Measurements from ENCODE around the gene CNTLN.

CNTLN gene

GRCh38 chr9:17185481-17186029, 50.7 kb downstream of the CNTLN start:
- Histone ChIP-seq H3K9ac (ENCODE audit: low read length) (no peak overlapping the region), H3K4me3 (ENCODE audit: low read length) (no peak overlapping the region), H3K36me3 (ENCODE audit: control insufficient read depth, low read depth, low read length) (no peaks in the 10 kb centered on the region), H3K27me3 (ENCODE audit: control insufficient read depth, insufficient read depth, low read length) (no peaks in the 10 kb centered on the region), H3K27ac (ENCODE audit: low read length) (no peak overlapping the region), H3K9me3 (ENCODE audit: control insufficient read depth, low read depth, low read length) (no peaks in the 10 kb centered on the region), H3K4me1 (ENCODE audit: control insufficient read depth, low read depth, low read length) (peaks cover 3% of the 10 kb centered on the region)

GRCh38 chr9:17191082-17191481, 56.2 kb downstream of the CNTLN start:
- Histone ChIP-seq H3K4me3 (ENCODE audit: low read length) (no peak overlapping the region), H3K4me1 (ENCODE audit: control insufficient read depth, low read depth, low read length) (peaks cover 3% of the 10 kb centered on the region), H3K27ac (ENCODE audit: low read length) (no peak overlapping the region), H3K9me3 (ENCODE audit: control insufficient read depth, low read depth, low read length) (no peaks in the 10 kb centered on the region), H3K36me3 (ENCODE audit: control insufficient read depth, low read depth, low read length) (no peaks in the 10 kb centered on the region), H3K27me3 (ENCODE audit: control insufficient read depth, insufficient read depth, low read length) (no peaks in the 10 kb centered on the region), H3K9ac (ENCODE audit: low read length) (no peak overlapping the region)

GRCh38 chr9:17204611-17205152, 69.8 kb downstream of the CNTLN start:
- H3K9me3 ChIP-seq (ENCODE audit: control insufficient read depth, low read depth, low read length) = peaks cover 3% of the 10 kb centered on the region
- H3K4me3 ChIP-seq (ENCODE audit: low read length) = no peak overlapping the region
- H3K9ac ChIP-seq (ENCODE audit: low read length) = no peak overlapping the region
- H3K4me1 ChIP-seq (ENCODE audit: control insufficient read depth, low read depth, low read length) = peaks cover 9% of the 10 kb centered on the region
- no peaks in the 10 kb centered on the region for H3K36me3 ChIP-seq (ENCODE audit: control insufficient read depth, low read depth, low read length)
- H3K27me3 ChIP-seq (ENCODE audit: control insufficient read depth, insufficient read depth, low read length) = no peaks in the 10 kb centered on the region
- H3K27ac ChIP-seq (ENCODE audit: low read length) = no peak overlapping the region

GRCh38 chr9:17216011-17216410, 81.2 kb downstream of the CNTLN start:
- Histone ChIP-seq H3K4me1 (ENCODE audit: control insufficient read depth, low read depth, low read length) (peaks cover 4% of the 10 kb centered on the region), H3K27ac (ENCODE audit: low read length) (no peak overlapping the region), H3K9ac (ENCODE audit: low read length) (no peak overlapping the region), H3K4me3 (ENCODE audit: low read length) (no peak overlapping the region), H3K36me3 (ENCODE audit: control insufficient read depth, low read depth, low read length) (no peaks in the 10 kb centered on the region), H3K27me3 (ENCODE audit: control insufficient read depth, insufficient read depth, low read length) (no peaks in the 10 kb centered on the region), H3K9me3 (ENCODE audit: control insufficient read depth, low read depth, low read length) (no peaks in the 10 kb centered on the region)

GRCh38 chr9:17216646-17217045, 81.8 kb downstream of the CNTLN start:
- H3K4me3 ChIP-seq (ENCODE audit: low read length) = no peak overlapping the region
- no peak overlapping the region for H3K9ac ChIP-seq (ENCODE audit: low read length)
- H3K27ac ChIP-seq (ENCODE audit: low read length) = no peak overlapping the region
- H3K9me3 ChIP-seq (ENCODE audit: control insufficient read depth, low read depth, low read length) = no peaks in the 10 kb centered on the region
- H3K27me3 ChIP-seq (ENCODE audit: control insufficient read depth, insufficient read depth, low read length) = no peaks in the 10 kb centered on the region
- no peaks in the 10 kb centered on the region for H3K36me3 ChIP-seq (ENCODE audit: control insufficient read depth, low read depth, low read length)
- H3K4me1 ChIP-seq (ENCODE audit: control insufficient read depth, low read depth, low read length) = peaks cover 4% of the 10 kb centered on the region

- Histone ChIP-seq H3K36me3 (ENCODE audit: control insufficient read depth, low read depth, low read length) (no peaks in the 10 kb centered on the region), H3K4me3 (ENCODE audit: low read length) (no peak overlapping the region), H3K4me1 (ENCODE audit: control insufficient read depth, low read depth, low read length) (peaks cover 4% of the 10 kb centered on the region), H3K9ac (ENCODE audit: low read length) (no peak overlapping the region), H3K27ac (ENCODE audit: low read length) (no peak overlapping the region), H3K9me3 (ENCODE audit: control insufficient read depth, low read depth, low read length) (no peaks in the 10 kb centered on the region), H3K27me3 (ENCODE audit: control insufficient read depth, insufficient read depth, low read length) (no peaks in the 10 kb centered on the region)
These were observed 82.4 kb downstream of the CNTLN start for GRCh38 chr9:17217272-17217671.

GRCh38 chr9:17219261-17219660, 84.4 kb downstream of the CNTLN start:
- H3K27me3 ChIP-seq (ENCODE audit: control insufficient read depth, insufficient read depth, low read length) = no peaks in the 10 kb centered on the region
- H3K9me3 ChIP-seq (ENCODE audit: control insufficient read depth, low read depth, low read length) = no peaks in the 10 kb centered on the region
- H3K4me3 ChIP-seq (ENCODE audit: low read length) = no peak overlapping the region
- no peaks in the 10 kb centered on the region for H3K36me3 ChIP-seq (ENCODE audit: control insufficient read depth, low read depth, low read length)
- peaks cover 4% of the 10 kb centered on the region for H3K4me1 ChIP-seq (ENCODE audit: control insufficient read depth, low read depth, low read length)
- no peak overlapping the region for H3K27ac ChIP-seq (ENCODE audit: low read length)
- H3K9ac ChIP-seq (ENCODE audit: low read length) = no peak overlapping the region

GRCh38 chr9:17222932-17223331, 88.1 kb downstream of the CNTLN start:
- no peak overlapping the region for H3K27ac ChIP-seq (ENCODE audit: low read length)
- H3K36me3 ChIP-seq (ENCODE audit: control insufficient read depth, low read depth, low read length) = no peaks in the 10 kb centered on the region
- H3K27me3 ChIP-seq (ENCODE audit: control insufficient read depth, insufficient read depth, low read length) = no peaks in the 10 kb centered on the region
- peaks cover 4% of the 10 kb centered on the region for H3K4me1 ChIP-seq (ENCODE audit: control insufficient read depth, low read depth, low read length)
- no peak overlapping the region for H3K9ac ChIP-seq (ENCODE audit: low read length)
- H3K9me3 ChIP-seq (ENCODE audit: control insufficient read depth, low read depth, low read length) = no peaks in the 10 kb centered on the region
- no peak overlapping the region for H3K4me3 ChIP-seq (ENCODE audit: low read length)

- Histone ChIP-seq H3K36me3 (ENCODE audit: control insufficient read depth, low read depth, low read length) (no peaks in the 10 kb centered on the region), H3K9ac (ENCODE audit: low read length) (no peak overlapping the region), H3K27ac (ENCODE audit: low read length) (no peak overlapping the region), H3K4me3 (ENCODE audit: low read length) (no peak overlapping the region), H3K4me1 (ENCODE audit: control insufficient read depth, low read depth, low read length) (no peaks in the 10 kb centered on the region), H3K27me3 (ENCODE audit: control insufficient read depth, insufficient read depth, low read length) (no peaks in the 10 kb centered on the region), H3K9me3 (ENCODE audit: control insufficient read depth, low read depth, low read length) (no peaks in the 10 kb centered on the region)
These were observed 90.6 kb downstream of the CNTLN start for GRCh38 chr9:17225407-17225806.

GRCh38 chr9:17229945-17230560, 95.2 kb downstream of the CNTLN start:
- no peaks in the 10 kb centered on the region for H3K4me1 ChIP-seq (ENCODE audit: control insufficient read depth, low read depth, low read length)
- H3K9me3 ChIP-seq (ENCODE audit: control insufficient read depth, low read depth, low read length) = no peaks in the 10 kb centered on the region
- H3K27me3 ChIP-seq (ENCODE audit: control insufficient read depth, insufficient read depth, low read length) = no peaks in the 10 kb centered on the region
- no peak overlapping the region for H3K9ac ChIP-seq (ENCODE audit: low read length)
- H3K36me3 ChIP-seq (ENCODE audit: control insufficient read depth, low read depth, low read length) = no peaks in the 10 kb centered on the region
- H3K4me3 ChIP-seq (ENCODE audit: low read length) = no peak overlapping the region
- H3K27ac ChIP-seq (ENCODE audit: low read length) = no peak overlapping the region

GRCh38 chr9:17230646-17231045, 95.8 kb downstream of the CNTLN start:
- H3K27ac ChIP-seq (ENCODE audit: low read length) = no peak overlapping the region
- H3K9ac ChIP-seq (ENCODE audit: low read length) = no peak overlapping the region

GRCh38 chr9:17236147-17236546, 101.3 kb downstream of the CNTLN start:
- Histone ChIP-seq H3K4me1 (ENCODE audit: control insufficient read depth, low read depth, low read length) (no peaks in the 10 kb centered on the region), H3K36me3 (ENCODE audit: control insufficient read depth, low read depth, low read length) (no peaks in the 10 kb centered on the region), H3K9ac (ENCODE audit: low read length) (no peak overlapping the region)

More at GRCh38 chr9:17230646-17231045, 95.8 kb downstream of the CNTLN start:
- Histone ChIP-seq H3K27me3 (ENCODE audit: control insufficient read depth, insufficient read depth, low read length) (no peaks in the 10 kb centered on the region), H3K9me3 (ENCODE audit: control insufficient read depth, low read depth, low read length) (no peaks in the 10 kb centered on the region), H3K36me3 (ENCODE audit: control insufficient read depth, low read depth, low read length) (no peaks in the 10 kb centered on the region), H3K4me1 (ENCODE audit: control insufficient read depth, low read depth, low read length) (no peaks in the 10 kb centered on the region), H3K4me3 (ENCODE audit: low read length) (no peak overlapping the region)

More at GRCh38 chr9:17236147-17236546, 101.3 kb downstream of the CNTLN start:
- no peaks in the 10 kb centered on the region for H3K27me3 ChIP-seq (ENCODE audit: control insufficient read depth, insufficient read depth, low read length)
- no peaks in the 10 kb centered on the region for H3K9me3 ChIP-seq (ENCODE audit: control insufficient read depth, low read depth, low read length)
- no peak overlapping the region for H3K27ac ChIP-seq (ENCODE audit: low read length)
- no peak overlapping the region for H3K4me3 ChIP-seq (ENCODE audit: low read length)

Measured in iPS-18a (cell line).